ENCODE data around the gene STK16.

DNA sequence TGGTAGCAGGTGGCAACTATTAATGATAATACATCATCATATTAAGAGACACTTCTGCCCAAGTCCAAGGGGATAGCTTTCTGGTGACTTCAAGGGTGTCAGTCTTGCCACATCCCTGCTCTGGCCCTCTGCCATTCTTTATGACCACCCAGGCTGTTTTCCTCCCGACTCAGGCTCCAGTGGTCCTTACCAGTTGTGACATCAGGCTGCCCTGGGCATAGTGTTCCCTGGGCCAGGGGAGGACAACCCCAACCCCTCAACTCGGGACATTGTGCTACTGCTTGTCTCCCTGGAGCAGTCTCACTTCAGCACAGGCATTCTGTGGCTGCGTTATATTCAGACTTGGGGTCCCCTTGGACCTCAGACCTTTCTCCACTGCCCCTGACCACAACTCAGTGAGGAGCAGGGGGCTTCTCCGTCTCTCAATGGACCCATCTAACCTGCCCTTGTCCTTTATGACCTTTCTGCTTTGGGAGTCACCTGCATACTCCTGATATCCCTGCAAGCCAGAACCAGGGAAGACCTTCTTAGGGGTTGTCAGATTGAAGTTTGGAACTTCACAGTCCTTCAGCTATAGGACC lies 46.7 kb downstream of the STK16 start:
- no peak for TF ChIP-seq POLR2A (IDR thresholded peaks at IDR 0.05)
- no peak for TF ChIP-seq CTCF (IDR thresholded peaks at IDR 0.05)
